GM19438 (cell line): ENCODE data around the gene ANKRD11.
A peak's percentile ranks its signal among the peaks of the same experiment; 100 is the strongest.
"Not testable (repeated sequence)": the region's sequence is repeated elsewhere in the genome, so short reads cannot be mapped to it uniquely, and the experiment has no call there.

ENCODE experiments used
- ATAC-seq: cut with Tn5 transposase; IDR thresholded peaks from one replicate; pipeline ENCODE4 v1.9.1; 2021; ENCODE audit warnings: low read depth; ENCODE audit not compliant: unreplicated experiment

Gene ANKRD11

DNA sequence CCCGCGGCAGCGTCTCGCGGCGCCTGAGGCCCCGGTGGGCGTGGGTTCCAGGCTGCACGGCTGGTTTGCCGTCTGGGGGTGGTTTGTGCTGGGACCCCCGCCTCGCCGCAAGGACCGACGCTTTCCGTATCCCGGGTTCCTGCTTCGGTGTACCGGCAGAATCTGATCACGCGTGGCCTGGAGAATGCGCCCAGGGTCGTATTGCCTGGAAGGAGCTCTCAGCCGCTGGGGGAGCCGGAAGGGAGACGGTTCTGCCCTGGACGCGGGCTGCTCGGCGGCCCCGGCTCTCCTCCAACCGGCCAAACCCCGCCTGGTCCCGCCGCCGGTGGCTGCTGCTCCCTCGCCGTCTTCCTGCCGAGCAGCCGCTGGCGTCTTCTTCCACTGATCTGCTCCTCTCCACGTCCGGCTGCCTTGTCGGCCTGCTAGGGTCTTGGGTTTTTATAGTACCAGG is 233.1 kb downstream of the ANKRD11 start:
- ATAC-seq: no peak

DNA sequence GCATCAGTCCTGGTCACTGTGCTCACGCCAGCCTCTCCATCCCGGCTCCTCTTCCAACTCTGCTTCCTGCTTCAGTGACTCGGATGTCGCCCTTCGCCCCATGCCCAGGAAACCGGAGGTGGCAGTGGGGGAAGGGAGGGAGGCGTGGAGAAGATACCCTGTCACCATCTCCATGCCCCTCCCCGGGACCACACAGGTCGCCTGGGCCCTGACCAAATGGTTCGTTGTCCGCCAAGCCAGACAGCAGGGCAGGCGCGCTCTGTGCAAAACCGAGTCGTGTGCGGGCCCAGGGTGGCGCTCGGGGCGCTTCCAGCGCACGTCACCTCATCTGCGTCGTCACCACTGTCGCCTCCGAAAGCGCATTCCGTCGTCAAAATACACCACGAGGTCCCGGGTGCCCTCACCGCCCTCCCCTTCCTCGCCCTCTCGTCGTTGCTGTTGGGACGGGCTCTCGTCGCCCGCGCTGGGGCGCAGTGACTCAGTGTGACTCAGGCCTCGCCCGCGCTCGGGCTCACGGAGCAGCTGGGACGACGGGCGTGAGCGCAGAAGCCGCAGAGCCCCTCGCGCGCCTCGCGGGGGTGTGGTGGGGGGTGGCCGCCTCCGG is 233.6 kb downstream of the ANKRD11 start:
- ATAC-seq: no peak

DNA sequence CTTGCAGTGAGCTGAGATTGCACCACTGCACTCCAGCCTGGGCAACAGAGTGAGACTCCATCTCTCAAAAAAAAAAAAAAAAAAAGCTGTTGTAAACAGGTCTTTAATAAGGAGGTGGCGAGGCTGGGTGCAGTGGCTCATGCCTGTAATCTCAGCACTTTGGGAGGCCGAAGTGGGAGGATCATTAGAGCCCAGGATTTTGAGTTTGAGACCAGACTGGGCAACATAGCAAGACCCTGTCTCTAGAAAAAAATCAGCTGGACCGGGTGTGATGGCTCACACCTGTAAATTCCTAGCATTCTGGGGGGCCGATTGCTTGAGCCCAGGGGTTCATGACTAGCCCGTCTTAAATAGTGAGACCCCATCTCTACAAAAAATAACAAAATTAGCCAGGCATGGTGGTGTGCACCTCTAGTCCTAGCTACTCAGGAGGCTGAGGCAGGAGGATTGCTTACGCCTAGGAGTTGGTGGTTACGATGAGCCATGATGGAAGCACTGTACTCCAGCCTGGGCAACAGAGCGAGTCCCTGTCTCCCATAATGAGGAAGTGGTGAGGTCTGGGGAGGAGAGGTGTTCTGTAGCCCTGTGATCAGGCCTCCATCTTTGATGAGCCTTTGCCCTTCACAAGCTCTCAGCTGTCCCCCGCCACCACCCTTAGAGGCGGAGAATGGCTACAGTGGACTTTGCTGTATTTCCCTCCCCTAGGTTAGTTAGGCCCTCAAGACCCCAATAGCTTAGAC is 236.6 kb downstream of the ANKRD11 start:
- ATAC-seq: no peak

DNA sequence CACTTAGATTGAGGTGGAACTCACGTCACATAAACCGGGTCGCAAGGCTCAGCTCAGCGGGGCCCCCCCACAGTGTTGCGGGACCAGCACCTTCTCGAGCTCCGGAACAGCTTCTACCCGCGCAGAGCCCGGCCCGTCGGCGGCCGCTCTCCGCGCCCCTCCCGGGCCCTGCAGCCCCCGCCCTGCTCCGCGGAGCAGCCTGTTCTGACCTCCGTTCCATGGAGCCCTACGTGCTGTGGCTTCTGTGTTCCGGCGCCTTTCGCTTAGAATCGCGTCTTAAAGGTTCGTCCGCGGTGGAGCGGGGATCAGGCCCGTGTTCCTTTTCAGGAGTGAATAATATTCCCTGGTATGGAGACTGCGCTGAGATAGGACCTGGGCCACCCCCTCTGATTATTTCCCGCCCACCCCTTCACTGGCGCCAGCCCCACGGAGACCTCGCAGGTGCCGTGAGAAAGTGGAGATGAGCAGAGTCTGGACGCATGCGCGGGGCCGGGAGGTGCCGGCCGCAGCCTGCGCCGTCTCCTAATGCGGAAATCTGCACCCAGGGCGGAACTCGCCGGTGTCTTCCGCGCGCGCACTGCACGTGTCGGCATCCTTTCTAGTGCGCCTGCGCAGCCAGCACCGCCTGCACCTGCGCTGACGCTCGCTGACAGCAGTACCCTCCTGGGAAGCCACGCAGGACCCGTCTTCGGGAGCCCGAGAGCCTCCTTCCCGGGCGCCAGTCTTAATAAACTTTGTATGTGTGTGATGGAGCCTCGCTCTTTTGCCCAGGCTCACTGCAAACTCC is 242.0 kb downstream of the ANKRD11 start:
- no peak for ATAC-seq

DNA sequence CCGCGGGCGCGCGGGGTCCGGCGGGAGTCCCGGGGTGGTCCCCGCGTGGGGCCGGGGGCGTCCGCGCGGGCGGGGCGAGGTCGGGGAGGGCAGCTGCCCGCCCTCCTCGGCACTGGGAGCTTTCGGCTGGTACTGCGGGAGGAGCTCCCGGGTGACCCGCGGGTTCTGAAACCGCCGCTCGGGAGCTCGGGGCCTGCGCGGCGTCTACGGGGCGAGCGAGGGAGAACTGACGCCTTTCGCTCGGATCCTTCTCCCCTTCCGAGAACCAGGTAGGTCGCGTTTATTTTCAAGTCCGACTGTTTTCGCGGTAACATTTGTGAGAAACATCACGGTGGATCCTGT is 242.7 kb downstream of the ANKRD11 start:
- ATAC-seq: not testable (repeated sequence)

DNA sequence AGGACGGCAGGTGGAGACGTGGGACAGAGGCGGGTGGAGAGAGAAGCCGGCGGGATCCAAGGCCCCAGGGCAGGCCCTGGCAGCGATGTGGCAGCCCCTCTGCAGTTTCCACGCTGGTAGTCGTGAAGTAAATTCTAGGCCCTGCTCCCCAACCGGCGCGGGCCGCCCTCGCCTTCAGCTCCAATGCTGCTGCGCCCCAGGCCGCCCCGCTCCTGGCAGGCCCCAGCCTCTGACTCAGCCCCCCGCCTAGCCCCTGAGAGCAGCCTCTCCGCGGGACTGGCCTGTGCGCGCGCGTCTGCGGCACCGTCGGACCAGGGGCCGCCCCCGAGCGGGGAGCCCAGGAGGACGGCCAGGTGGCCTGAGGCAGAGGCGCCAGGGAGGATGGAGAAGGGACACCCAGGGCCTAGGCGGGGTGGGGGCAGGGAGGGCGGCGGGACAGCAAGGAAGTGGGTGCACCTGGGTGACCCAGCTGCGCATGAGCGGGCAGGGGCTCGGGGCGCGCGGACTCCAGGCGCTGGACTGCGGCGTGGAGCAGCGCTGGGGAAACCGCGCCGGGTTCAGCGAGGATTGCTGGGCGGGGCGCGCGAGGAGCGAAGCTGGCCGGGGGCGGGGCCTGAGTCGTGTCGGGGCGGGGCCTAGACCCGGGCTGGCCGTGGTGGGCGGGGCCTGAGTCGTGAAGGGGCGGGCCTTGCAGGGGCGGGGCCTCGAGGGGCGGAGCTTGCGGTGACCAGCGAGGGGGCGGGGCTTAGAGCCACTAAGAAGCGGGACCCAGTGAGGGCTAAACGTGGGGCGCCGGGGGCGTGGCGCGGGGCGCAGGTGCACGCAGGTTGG is 243.2 kb downstream of the ANKRD11 start:
- peak; percentile 78 for ATAC-seq

DNA sequence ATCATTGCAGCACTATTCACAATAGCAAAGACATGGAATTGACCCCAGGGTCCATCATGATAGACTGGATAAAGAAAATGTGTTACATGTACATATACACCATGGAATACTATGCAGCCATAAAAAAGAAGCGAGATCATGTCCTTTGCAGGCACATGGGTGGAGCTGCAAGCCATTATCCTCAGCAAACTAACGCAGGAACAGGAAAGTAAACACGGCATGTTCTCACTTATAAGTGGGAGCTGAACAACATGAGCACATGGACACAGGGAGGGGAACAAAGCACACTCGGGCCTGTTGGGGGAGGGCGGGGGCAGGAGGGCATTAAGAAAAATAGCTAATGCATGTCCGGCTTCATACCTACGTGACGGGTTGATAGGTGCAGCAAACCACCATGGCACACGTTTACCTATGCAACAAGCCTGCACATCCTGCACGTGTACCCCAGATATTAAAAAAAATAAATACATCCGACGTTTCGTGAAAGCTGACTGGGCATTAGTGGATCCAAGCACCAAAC is 243.9 kb downstream of the ANKRD11 start:
- no peak for ATAC-seq

DNA sequence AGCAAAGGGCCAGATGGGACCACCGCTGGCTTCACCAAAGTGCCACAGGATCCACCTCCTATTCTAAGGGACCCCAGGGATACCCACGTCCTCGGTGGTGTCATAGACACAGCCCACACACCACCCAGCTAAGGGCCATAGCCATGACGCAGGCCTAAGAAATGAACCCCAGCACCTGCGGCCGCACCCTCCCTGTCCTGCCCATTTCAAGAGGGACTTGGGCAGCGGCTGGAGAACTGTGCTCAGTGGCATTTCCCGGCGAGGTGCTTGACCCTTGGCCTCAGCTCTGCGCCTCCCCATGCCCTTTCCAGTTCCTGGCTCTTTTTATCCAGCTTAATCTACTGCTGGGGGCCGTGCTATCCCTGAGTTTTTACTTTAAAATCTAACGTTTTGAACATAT is 245.6 kb downstream of the ANKRD11 start:
- no peak for ATAC-seq

DNA sequence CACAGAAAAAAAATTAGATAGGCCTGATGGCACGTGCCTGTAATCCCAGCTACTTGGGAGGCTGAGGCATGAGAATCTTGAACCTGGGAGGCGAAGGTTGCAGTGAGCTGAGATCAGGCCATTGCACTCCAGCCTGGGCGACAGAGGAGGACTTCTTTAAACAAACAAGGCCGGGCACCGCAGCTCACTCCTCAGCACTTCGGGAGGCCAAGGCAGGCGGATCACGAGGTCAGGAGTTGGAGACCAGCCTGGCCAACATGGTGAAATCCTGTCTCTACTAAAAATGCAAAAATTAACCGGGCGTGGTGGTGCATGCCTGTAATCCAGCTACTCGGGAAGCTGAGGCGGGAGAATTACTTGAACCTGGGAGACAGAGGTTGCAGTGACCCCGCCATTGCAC is 246.1 kb downstream of the ANKRD11 start:
- ATAC-seq: not testable (repeated sequence)

DNA sequence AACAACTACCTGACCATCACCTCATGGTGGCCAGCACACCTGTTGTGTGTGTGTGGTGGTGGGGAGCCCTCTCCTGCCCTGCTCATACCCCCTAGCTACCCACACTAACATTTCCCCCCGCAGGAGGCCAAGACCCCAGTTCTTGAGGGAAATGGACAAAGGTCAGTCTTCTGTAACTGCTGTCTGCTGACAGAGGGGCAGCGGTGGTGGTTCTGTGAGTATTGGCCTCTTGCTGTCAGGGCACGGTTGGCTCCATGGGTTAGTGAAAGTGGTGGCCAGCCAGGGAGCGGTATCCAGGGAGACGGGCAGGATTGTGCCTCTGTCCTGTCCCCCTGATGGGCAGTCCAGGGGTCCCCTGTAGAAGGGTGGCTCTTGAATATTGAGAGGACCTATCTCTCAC is 246.7 kb downstream of the ANKRD11 start:
- no peak for ATAC-seq

DNA sequence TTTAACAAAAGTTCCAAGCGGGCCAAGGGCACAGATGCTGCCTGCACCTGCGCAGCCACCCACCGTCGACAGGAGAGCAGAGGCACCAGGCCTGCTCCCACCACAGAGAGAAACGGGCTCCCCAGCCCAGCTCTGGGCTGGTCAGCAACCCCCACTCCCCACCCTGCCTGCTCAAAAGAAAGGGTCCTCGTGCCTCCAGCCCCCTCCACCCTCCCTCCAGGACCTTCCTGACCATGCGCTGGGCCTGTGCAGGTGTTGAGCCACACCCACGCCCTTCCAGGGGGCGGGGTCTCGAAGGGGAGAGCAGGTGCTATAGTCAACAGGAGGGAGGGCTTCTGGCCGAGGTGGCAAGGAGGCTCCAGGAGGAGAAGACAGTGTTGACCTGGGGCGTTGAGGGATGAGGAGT is 247.6 kb downstream of the ANKRD11 start:
- ATAC-seq: no peak

DNA sequence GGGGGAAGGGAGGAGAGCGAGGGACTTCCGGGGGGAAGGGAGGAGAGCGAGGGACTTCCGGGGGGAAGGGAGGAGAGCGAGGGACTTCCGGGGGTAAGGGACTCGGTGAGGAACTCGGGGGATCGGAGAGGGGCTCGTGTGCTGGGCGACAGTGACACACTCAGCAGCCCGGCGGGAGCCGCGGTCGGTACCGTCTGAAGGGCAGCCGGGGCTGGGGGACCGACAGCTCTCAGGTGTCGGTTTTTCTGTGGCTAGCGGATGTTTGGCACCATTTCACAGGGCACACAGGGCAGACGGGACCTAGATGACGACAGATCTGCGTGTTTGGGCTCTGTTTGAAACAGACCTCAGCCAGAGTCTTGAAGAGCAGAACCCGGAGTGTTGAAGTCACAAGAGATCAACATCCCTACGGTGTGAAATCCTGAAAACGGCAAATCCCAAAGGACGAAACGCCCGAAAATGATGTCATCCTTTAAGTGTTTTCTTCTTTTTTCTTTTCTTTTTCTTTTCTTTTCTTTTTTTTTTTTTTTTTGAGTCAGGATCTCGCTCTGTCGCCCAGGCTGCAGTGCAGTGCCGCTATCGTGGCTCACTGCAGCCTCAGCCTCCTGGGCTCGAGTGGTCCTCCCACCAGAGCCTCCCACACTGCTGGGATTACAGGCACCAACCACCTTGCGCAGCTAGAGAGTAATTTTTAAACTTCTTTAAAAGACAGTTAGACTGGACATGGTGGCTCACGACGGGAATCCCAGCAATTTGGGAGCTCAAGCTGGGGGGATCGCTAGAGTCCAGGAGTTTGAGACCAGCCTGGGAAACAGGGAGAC is 249.0 kb downstream of the ANKRD11 start:
- ATAC-seq: peak; percentile 50

DNA sequence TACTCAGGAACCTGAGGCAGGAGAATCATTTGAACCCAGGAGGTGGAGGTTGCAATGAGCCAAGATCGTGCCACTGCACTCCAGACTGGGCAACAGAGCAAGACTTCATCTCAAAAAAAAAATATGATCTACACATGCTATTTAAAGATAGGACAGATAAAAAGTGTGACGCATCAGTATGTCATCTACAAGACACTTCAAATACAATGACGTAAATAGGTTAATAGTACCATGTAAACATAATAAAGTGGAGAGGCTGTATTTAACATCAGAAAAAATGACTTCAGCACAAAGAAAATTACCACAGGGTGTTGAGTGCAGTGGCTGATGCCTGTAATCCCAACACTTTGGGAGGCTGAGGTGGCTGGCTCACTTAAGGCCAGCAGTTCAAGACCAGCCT is 252.6 kb downstream of the ANKRD11 start:
- no peak for ATAC-seq

DNA sequence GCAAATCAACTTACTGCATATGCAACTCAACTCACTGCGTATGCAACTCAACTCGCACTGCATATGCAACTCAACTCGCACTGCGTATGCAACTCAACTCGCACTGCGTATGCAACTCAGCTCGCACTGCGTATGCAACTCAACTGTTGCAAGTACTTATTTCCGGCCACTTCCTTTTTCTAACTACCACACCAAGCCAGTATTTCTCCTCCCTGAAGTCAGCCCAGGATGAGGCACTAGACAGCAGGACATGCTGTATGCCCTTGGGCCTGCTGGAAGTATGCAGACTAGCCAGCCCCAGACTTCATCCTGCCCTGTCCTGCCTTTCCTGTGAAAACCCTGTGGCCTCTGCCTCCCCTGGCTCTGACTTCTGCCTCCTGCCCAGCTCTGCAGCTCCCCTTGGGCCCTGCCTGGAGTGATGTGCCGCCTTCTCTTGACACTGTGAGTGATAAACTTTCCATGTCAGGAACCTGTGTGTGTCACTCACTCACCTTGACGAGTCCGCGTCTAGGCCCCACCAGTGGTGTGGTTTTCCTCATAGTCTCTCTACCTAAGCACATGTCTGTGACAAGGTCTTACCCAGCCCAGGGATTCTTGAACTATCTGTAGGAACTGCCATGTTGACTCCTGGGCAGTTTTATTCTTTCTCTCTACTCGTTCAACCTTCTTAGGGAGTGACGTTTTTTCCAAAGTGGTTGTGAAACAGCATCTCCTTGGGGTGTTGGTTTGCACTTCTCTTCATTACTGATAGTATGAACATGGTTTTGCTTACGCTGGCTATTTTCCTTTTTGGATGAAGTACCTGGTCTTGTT is 256.5 kb downstream of the ANKRD11 start:
- ATAC-seq: no peak

DNA sequence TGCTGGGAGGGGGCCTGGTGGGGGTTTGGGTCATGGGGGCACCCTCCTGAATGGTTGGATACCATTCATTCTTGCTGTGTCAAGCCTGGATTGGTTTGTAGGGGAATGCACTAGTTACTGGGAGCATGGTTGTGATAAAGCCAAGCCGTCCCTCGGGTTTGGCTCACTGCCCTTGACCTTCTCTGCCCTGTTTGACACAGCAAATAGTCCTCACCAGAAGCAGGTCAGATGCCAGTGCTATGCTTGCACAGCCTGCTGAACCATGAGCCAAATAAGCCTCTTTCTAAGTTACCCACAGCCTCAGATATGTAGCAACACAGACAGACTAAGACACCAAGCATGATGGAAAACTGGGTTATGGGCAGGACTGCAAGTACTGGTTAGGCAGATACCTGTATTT is 258.3 kb downstream of the ANKRD11 start:
- no peak for ATAC-seq

DNA sequence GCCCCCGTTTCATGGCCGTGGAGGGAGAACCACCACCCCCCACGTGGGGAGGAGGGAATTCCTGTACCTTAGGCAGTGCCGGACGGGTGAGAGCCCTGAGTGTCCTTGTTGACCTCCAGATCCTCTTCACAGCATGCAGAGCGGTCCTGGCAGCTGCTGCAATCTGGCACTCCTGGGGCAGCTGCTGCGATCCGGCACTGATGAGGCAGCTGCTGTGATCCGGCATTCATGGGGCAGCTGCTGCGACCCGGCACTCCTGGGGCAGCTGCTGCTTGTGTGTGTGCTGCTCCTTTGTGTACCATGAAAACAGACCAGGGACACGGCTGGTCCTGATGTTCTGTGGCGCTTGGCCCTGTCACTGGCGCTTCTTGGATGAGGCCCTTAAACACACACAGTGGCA is 260.1 kb downstream of the ANKRD11 start:
- ATAC-seq: no peak

DNA sequence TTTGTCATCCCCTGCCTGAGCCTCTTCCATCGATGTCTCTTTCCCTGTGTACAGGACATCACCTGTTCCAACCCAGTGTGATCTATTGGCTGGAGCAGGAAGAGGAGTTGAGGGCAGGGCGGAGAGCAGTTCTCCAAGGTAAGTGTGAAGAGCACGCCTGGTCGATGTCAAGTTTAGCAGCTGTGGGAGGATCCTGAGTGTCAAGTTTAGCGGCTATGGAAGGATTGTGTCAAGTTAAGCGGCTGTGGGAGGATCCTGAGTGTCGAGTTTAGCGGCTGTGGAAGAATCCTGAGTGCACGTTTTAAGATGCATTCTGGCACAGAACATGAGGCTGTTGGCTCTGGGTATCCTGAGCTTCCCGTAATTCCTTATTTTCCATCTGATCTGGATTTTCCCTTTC is 265.7 kb downstream of the ANKRD11 start:
- no peak for ATAC-seq

DNA sequence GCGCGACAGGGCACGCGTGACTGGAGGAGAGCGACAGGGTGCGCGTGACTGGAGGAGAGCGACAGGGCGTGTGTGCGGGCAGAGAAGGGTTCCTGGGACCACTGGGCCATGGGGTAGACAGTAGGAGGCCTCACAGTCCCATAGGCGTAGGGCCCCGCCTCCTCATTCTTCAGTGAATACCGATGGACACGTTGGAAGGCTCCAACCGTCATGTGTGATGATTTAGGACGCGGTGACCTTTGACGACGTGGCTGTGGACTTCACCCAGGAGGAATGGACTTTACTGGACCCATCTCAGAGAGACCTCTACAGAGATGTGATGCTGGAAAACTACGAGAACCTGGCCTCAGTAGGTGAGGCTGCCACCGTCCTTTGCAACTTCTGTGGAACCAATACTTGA is 267.4 kb downstream of the ANKRD11 start:
- no peak for ATAC-seq

DNA sequence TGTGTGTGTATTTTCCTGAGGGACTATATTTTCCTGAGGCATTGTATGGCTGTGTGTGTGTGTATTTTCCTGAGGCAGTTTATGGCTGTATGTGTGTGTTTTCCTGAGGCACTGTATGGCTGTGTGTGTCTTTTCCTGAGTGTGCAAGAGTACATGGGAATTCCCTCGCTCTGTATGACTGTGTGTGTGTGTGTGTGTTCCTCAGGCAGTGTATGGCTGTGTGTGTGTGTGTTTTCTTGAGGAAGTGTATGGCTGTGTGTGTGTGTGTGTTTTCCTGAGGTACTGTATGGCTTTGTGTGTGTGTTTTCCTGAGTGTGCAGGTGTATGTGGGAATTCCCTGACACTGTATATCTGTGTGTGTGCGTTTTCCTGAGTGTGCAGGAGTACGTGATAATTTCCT is 268.8 kb downstream of the ANKRD11 start:
- ATAC-seq: no peak
